ENCODE measurements around the gene SIGLEC9.

- no peak for TF ChIP-seq CTCF (conservative IDR thresholded peaks at IDR 0.05; ENCODE audit: low read depth, low read length)
- no peak for TF ChIP-seq EZH2phosphoT487 (IDR thresholded peaks at IDR 0.05; ENCODE audit: borderline replicate concordance, low read length)
These were observed 48.0 kb upstream of the SIGLEC9 start for GRCh38 chr19:51076631-51077213.

All from PC-3 (cell line).